Keratinocyte (primary cell): ENCODE measurements around the gene MAP1LC3C. TPM values are rescaled to one million over a fixed set of nuclear protein-coding genes. Genes with fewer than 3 reads are reported as not detected.

Source experiments
- DNase-seq: peaks from one replicate; pipeline ENCODE4 v3.0.0-alpha.2; 2011; ENCODE audit warnings: low read depth, missing footprints, low spot score
- FAIRE-seq: peaks from 2 replicates; lab custom pipeline; 2011; peaks lifted over from hg19 to GRCh38; lab: Jason Lieb, UNC
- H2AFZ ChIP-seq: 2 replicates; pipeline ENCODE4 v1.6.0; 2012; ENCODE audit warnings: low read length, control low read depth, inconsistent platforms; ENCODE audit not compliant: control insufficient read depth
- H3K27ac ChIP-seq: 2 replicates; pipeline ENCODE4 v1.5.1; 2011; ENCODE audit warnings: low read length; ENCODE audit not compliant: control insufficient read depth, insufficient read depth
- H3K27me3 ChIP-seq: 3 replicates; pipeline ENCODE4 v1.6.0; 2011; ENCODE audit warnings: low read length; ENCODE audit not compliant: control insufficient read depth, insufficient read depth; ENCODE audit errors: extremely low read depth
- H3K36me3 ChIP-seq, 2 experiments: 2 replicates in 1 of 2; 3 replicates in 1 of 2; pipeline ENCODE4 v1.5.1; 2011; ENCODE audit warnings: low read length in 2 of 2, mild to moderate bottlenecking in 1 of 2; ENCODE audit not compliant: control insufficient read depth in 2 of 2, insufficient read depth in 2 of 2; ENCODE audit errors: extremely low read depth in 1 of 2
- H3K4me1 ChIP-seq: 3 replicates; pipeline ENCODE4 v1.5.1; 2011; ENCODE audit warnings: low read length; ENCODE audit not compliant: control insufficient read depth, insufficient read depth; ENCODE audit errors: extremely low read depth
- H3K4me2 ChIP-seq: 3 replicates; pipeline ENCODE4 v1.6.0; 2011; ENCODE audit warnings: low read depth, low read length; ENCODE audit not compliant: control insufficient read depth, insufficient read depth; ENCODE audit errors: extremely low read depth
- H3K4me3 ChIP-seq, 3 experiments: fragments of 200-600 bp in 1 of 3; sonication (generic) in 1 of 3; 2 replicates in 2 of 3; 3 replicates in 1 of 3; pipeline ENCODE4 v1.5.1; 2011 to 2016; ENCODE audit warnings: low read length in 3 of 3, mild to moderate bottlenecking in 3 of 3, control low read depth in 2 of 3, inconsistent platforms in 1 of 3, low read depth in 1 of 3, mixed read lengths in 1 of 3, mixed run types in 1 of 3, moderate library complexity in 1 of 3; ENCODE audit not compliant: control insufficient read depth in 2 of 3, insufficient read depth in 2 of 3; ENCODE audit errors: extremely low read depth in 1 of 3
- H3K79me2 ChIP-seq: 2 replicates; pipeline ENCODE4 v1.6.0; 2012; ENCODE audit warnings: low read length; ENCODE audit not compliant: control insufficient read depth, insufficient read depth
- H3K9ac ChIP-seq: 3 replicates; pipeline ENCODE4 v1.6.0; 2011; ENCODE audit warnings: low read length; ENCODE audit not compliant: control insufficient read depth, insufficient read depth; ENCODE audit errors: extremely low read depth
- H3K9me1 ChIP-seq: 3 replicates; pipeline ENCODE4 v1.6.0; 2011; ENCODE audit warnings: low read length; ENCODE audit not compliant: control insufficient read depth, insufficient read depth; ENCODE audit errors: extremely low read depth
- H3K9me3 ChIP-seq: 2 replicates; pipeline ENCODE4 v1.5.1; 2012; ENCODE audit warnings: low read depth, low read length; ENCODE audit not compliant: control insufficient read depth
- H4K20me1 ChIP-seq: 3 replicates; pipeline ENCODE4 v1.6.0; 2011; ENCODE audit warnings: low read length; ENCODE audit not compliant: control insufficient read depth, insufficient read depth; ENCODE audit errors: extremely low read depth
- EZH2 ChIP-seq: IDR thresholded peaks from one replicate; pipeline ENCODE4 v1.6.1; 2012; ENCODE audit warnings: inconsistent platforms, mild to moderate bottlenecking, low read length, moderate library complexity
- dilution Hi-C: fragments of 300-500 bp; cut with MboI; formaldehyde crosslinking; loops from one replicate; pipeline ENCODE4 v1.7.0; 2020; ENCODE audit warnings: low sequenced_read_pairs; ENCODE audit not compliant: extremely low pct_ligation_motif_present
- polyA plus RNA-seq, 5 experiments: library from polyadenylated mRNA; depleted of rRNA in 3 of 5; stranded (reverse) in 3 of 5; stranded (forward) in 1 of 5; unstranded in 1 of 5; fragments of >200 nt; gene quantifications; 1 replicate in 1 of 5; 2 replicates in 3 of 5; 3 replicates in 1 of 5; pipeline versions ENCODE4 v1.2.1 to v1.2.3, GENCODE V29; 2011 to 2012; ENCODE audit warnings: missing spikeins in 2 of 5, low read depth in 1 of 5, low replicate concordance in 1 of 5
- TF ChIP-seq, protein P1 (sequence below), 3 experiments: IDR thresholded peaks in 1 of 3; conservative IDR thresholded peaks in 1 of 3; optimal IDR thresholded peaks in 1 of 3; 2 replicates in 2 of 3; 3 replicates in 1 of 3; pipeline versions ENCODE3 to v1.5.1; 2011; ENCODE audit warnings: low read length in 3 of 3, mild to moderate bottlenecking in 3 of 3, moderate library complexity in 2 of 3, control low read depth in 1 of 3, inconsistent platforms in 1 of 3; ENCODE audit not compliant: insufficient read depth in 2 of 3; ENCODE audit errors: extremely low read depth in 1 of 3

The MAP1LC3C gene
- polyA plus RNA-seq, 1 donor (not counting 4 experiments of a cell fraction or from before 2014, with no cell fraction given): not detected

DNA sequence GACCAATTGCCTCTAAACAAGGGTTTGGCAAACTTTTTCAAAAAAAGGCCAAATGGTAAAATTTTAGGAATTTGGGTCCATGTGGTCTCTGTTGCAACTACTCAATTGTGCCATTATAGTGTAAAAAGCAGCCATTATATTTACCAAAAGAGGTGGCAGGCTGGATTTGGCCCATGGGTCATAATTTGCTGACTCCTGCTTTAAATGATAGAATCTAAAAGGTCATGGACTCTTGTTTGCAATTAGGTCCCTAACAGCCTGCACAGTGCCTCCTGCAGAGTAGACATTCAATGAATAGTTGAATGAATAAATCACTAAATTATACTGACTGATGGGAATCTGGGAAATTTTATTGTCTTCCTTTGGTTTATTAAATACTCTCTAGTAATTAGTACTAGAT is 35.2 kb downstream of the MAP1LC3C start:
- no peak overlapping the region for H2AFZ ChIP-seq
- DNase-seq: no peak
- no peak for TF ChIP-seq EZH2
- TF ChIP-seq, protein P1, sequence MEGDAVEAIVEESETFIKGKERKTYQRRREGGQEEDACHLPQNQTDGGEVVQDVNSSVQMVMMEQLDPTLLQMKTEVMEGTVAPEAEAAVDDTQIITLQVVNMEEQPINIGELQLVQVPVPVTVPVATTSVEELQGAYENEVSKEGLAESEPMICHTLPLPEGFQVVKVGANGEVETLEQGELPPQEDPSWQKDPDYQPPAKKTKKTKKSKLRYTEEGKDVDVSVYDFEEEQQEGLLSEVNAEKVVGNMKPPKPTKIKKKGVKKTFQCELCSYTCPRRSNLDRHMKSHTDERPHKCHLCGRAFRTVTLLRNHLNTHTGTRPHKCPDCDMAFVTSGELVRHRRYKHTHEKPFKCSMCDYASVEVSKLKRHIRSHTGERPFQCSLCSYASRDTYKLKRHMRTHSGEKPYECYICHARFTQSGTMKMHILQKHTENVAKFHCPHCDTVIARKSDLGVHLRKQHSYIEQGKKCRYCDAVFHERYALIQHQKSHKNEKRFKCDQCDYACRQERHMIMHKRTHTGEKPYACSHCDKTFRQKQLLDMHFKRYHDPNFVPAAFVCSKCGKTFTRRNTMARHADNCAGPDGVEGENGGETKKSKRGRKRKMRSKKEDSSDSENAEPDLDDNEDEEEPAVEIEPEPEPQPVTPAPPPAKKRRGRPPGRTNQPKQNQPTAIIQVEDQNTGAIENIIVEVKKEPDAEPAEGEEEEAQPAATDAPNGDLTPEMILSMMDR (optimal IDR thresholded peaks at IDR 0.05 in 1 of 3, IDR thresholded peaks at IDR 0.05 in 1 of 3, conservative IDR thresholded peaks at IDR 0.05 in 1 of 3; ENCODE audit: extremely low read depth in 1 of 3, insufficient read depth in 2 of 3, low read length in 3 of 3): no peak
- no peak for FAIRE-seq
- H3K27ac ChIP-seq: no peak overlapping the region
- H3K36me3 ChIP-seq: no peaks in the 10 kb centered on the region
- H3K4me3 ChIP-seq: no peak overlapping the region
- H3K9me1 ChIP-seq: no peaks in the 10 kb centered on the region
- no peaks in the 10 kb centered on the region for H3K4me1 ChIP-seq
- no peak overlapping the region for H3K9ac ChIP-seq
- no peaks in the 10 kb centered on the region for H3K27me3 ChIP-seq
- no peak overlapping the region for H3K4me2 ChIP-seq
- no peaks in the 10 kb centered on the region for H3K9me3 ChIP-seq
- H4K20me1 ChIP-seq: no peaks in the 10 kb centered on the region
- dilution Hi-C loops: no loop called here
- H3K79me2 ChIP-seq: no peaks in the 10 kb centered on the region

DNA sequence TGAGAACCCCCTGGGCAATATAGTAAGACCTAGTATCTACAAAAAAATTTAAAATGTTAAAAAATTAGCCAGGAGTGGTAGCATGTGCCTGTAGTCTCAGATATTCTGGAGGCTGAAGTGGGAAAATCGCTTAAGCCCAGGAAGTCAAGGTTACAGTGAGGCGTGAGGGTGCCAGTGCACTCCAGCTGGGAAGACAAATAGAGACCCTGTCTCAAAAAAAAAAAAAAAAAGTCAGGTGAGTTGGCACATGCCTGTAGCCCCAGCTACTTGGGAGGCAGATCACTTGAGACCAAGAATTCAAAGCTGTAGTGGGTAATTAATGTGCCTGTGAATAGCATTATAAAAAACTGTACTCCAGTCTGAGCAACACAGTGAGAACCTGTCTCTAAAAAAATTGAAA is 36.7 kb downstream of the MAP1LC3C start:
- Histone ChIP-seq H3K9ac (no peak overlapping the region), H2AFZ (no peak overlapping the region), H3K27me3 (no peaks in the 10 kb centered on the region), H3K4me2 (no peak overlapping the region), H3K36me3 (no peaks in the 10 kb centered on the region), H3K4me3 (no peak overlapping the region), H3K9me1 (no peaks in the 10 kb centered on the region), H3K27ac (no peak overlapping the region), H3K9me3 (no peaks in the 10 kb centered on the region), H3K79me2 (no peaks in the 10 kb centered on the region), H3K4me1 (no peaks in the 10 kb centered on the region), H4K20me1 (no peaks in the 10 kb centered on the region)
- no peak for TF ChIP-seq EZH2
- TF ChIP-seq, protein P1 (optimal IDR thresholded peaks at IDR 0.05 in 1 of 3, IDR thresholded peaks at IDR 0.05 in 1 of 3, conservative IDR thresholded peaks at IDR 0.05 in 1 of 3; ENCODE audit: extremely low read depth in 1 of 3, insufficient read depth in 2 of 3, low read length in 3 of 3): no peak
- DNase-seq: no peak
- no peak for FAIRE-seq
- dilution Hi-C loops: no loop called here
